SH-SY5Y (cell line): ENCODE results near the gene AMBN.

ENCODE experiments used
- GATA2 ChIP-seq: IDR thresholded peaks from 2 replicates; pipeline ENCODE4 v1.6.1; 2011; ENCODE audit warnings: mild to moderate bottlenecking, low read depth, low read length
- GATA3 ChIP-seq: IDR thresholded peaks from 2 replicates; pipeline ENCODE4 v1.6.1; 2011; ENCODE audit warnings: low read depth, mild to moderate bottlenecking, low read length, moderate library complexity

GRCh38 chr4:70613306-70614183 is 21.5 kb downstream of the AMBN start:
- no peak for TF ChIP-seq GATA2
- no peak for TF ChIP-seq GATA3
